ENCODE measurements around the gene MATR3.

GRCh38 chr5:139374909-139375308 lies 81.4 kb downstream of the MATR3 start:
- TF ChIP-seq CTCF (conservative IDR thresholded peaks at IDR 0.05 in 1 of 2, IDR thresholded peaks at IDR 0.05 in 1 of 2; ENCODE audit: low read depth in 1 of 2, low read length in 2 of 2) = no peak
- TF ChIP-seq EZH2 (IDR thresholded peaks at IDR 0.05; ENCODE audit: low read length, missing control alignments) = no peak

Data from fibroblast of lung (primary cell).